ENCODE results near the gene NPBWR2.

DNA sequence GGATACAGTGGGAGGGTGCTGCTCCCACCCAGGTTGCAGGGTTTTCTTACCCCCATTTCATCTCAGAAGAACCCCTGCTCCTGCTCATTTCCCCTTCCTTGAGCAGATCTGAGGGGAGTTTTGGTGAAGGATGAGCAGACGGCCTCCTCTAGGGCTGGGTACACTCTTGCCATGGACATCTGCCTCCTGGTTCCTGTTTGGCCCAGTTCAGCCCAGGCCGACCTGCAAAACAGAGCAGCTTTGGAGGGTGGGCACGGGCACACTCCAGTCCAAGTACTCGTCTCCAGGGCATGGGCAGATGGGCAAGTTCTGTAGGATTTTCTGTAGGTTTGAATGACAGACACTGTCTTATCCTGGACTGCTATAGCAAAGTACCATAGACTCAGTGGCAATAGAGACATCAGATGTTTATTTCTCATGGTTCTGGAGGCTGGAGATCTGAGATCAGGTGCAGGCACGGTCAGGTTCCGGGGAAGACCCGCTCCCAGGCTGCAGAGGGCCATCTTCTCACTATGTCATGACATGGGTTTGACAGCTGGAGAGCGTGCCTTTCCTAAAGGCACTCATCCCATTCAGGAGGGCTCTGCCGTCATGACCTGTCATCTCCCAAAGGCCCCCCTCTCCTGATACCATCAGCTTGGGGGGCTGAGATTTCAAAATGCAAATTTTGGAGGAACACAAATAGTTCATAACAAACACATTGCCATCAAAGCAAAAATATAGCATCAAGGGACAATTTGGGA, 6.2 kb downstream of the NPBWR2 start:
- TF ChIP-seq, protein P1, sequence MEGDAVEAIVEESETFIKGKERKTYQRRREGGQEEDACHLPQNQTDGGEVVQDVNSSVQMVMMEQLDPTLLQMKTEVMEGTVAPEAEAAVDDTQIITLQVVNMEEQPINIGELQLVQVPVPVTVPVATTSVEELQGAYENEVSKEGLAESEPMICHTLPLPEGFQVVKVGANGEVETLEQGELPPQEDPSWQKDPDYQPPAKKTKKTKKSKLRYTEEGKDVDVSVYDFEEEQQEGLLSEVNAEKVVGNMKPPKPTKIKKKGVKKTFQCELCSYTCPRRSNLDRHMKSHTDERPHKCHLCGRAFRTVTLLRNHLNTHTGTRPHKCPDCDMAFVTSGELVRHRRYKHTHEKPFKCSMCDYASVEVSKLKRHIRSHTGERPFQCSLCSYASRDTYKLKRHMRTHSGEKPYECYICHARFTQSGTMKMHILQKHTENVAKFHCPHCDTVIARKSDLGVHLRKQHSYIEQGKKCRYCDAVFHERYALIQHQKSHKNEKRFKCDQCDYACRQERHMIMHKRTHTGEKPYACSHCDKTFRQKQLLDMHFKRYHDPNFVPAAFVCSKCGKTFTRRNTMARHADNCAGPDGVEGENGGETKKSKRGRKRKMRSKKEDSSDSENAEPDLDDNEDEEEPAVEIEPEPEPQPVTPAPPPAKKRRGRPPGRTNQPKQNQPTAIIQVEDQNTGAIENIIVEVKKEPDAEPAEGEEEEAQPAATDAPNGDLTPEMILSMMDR (IDR thresholded peaks at IDR 0.05): no peak
- TF ChIP-seq POLR2A (IDR thresholded peaks at IDR 0.05): no peak
